HG02798 (cell line): Measurements from ENCODE around the gene TEN1.
"Not testable (repeated sequence)": the region's sequence is repeated elsewhere in the genome, so short reads cannot be mapped to it uniquely, and the experiment has no call there.

Source experiments
- ATAC-seq: cut with Tn5 transposase; IDR thresholded peaks from one replicate; pipeline ENCODE4 v1.9.1; 2021; ENCODE audit warnings: mild to moderate bottlenecking; ENCODE audit not compliant: unreplicated experiment, poor library complexity

TEN1 gene

DNA sequence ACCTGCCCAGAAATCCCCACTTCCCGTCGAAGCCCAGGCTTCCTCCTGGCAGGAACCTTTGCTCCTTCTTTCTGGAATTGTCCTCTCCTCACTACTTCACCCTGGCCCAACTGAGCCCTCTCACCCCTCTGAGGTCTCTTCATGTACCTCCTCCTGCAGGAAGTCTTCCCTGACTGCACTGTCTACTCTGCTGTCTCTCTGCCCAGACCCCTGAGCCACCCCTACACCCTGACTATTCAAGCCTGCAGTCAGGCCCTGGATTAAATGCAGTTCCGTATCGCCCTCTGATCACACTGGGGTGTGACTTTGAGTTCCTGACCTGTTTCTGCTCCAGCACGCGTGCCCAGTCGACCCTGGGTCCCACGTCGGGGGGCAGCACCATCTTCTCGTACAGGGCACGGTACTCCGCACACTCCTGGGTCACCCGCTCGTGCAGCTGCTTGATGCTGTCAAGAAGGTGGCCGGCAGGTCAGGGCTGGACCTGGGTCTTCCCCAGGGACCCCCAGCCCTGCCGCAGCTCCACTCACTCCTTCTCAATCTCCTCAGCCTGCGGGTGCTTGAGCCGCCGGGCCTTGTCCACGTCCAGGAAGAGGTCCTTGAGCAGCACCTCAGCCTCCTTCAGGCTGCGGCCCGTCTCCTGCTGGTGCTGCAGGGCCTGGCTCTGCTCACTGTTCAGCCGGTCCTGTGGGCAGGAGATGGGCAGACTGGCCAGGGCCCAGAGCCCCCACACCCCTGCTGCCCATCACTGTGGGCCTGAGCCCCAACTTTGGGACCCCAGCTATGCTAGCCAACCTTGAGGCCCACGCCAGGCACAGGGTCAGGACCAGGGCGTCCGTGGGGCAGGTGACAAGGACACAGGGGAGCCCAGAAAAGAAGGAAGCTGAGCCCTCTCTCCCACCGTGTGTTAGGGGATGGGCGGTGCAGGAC lies 44.2 kb downstream of the TEN1 start:
- ATAC-seq, result no peak

DNA sequence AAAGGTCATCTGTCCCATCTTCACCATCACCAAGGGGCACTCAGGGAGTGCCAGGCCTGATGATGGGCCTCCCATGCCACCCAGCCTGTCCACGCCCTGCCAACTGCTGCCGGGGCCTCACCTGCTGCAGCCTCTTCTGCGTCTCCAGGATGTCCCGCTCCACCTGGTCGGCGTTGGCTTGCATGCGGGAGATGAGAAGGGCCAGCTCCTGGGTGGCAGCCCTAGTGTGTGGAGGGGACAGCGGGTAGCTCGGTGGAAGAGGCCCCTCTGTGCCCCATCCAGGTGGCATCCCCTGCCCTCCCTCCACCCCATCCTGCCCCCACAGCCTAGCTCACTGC lies 44.8 kb downstream of the TEN1 start:
- ATAC-seq, result no peak

DNA sequence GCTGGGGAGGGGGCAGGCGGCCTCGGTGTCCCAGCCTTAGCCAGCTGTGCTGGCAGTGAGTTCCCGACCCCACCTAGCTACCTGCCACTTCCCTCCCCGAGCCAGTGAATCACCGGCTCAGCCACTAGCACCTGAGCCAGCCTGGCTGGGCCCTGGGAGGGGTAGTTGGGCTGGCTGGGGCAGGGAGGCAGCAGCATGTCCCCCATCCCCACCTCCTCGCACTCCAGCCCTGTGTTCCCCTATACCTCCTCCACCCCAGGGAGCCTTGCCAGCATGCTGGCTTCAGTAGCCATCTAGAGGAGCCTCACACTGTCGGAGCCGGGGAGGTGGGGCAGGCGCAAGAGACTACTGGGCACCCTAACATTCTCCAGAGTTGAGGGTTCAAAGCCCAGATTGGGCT lies 45.3 kb downstream of the TEN1 start:
- ATAC-seq, result no peak

DNA sequence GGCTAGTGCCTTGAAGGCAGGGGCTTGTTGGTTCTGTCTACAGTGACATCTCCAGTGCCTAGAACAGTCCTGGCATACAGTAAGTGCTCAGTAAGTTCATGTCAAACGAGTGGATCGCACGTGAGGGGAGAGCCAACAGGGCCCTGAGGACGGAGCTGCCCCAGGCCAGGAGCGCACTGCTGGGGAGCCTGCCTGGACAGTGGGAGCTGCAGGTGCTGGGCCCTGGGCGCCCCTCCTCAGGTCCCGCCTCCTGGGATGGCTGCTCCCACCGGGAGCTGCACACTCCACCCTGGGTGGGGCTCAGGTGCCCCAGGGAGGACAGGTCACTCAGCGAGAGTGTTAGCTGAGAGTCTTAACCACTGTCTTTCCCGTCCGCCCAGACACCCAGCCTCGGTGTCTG lies 46.3 kb downstream of the TEN1 start:
- ATAC-seq, result no peak

DNA sequence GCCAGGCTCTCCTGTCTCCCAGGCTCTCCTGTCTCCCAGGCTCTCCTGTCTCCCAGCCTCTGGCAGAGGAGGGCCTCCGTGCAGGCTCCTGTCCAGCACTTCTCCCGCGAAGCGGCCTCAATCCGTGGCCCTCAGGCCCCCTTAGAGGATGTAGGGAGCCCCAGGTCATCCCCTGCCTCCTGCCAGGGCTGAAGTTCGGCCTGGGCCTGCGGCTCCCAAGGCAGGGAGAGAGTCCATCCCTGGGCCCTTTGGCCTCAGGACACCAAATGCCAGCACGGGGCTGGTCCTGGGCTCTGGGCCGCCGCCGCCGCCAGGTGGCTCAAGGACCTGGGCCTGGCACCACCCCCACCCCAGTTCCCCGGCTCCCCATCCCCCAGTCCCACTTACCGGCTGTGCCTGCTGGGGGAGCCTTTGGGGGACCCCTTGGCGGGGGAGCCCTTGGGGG lies 47.7 kb downstream of the TEN1 start:
- no peak for ATAC-seq

DNA sequence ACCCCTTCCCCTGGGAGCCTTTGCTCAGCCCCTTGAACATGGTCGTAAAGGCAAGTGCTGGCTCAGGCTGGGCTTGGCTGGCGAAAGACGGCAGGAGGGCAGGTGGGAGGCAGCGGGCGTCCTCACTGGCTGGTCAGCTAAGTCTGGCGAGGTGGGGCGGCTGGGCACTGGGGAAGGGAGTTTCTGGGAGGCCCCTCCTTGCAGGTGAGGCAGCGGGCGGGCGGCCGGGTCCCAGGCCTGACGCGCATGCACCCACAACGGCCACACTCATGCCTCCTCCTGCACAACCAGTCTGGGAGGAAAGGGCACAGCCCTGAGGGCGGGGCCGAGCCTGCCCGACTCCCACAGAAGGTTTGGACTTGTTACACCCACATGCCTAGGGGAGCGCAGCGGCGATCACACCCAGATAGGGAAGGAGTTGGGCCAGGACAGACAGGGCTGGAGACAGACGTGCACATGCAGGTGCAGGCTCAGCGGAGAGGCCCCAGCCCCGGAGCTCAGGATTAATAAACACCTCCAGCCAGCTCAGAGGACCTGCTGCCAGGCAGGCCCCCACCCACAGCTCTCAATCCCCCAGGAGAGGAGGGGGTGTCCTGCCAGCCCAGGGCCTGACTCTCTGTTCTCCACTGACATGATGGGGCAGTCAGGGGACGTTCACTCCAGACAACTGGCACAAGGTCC lies 48.3 kb downstream of the TEN1 start, which contains the start of gene EVPL:
Gene EVPL (minus strand): TSS at position 148 of the 681 bp plus-strand sequence. CDS start 108 bp downstream, at position 40.
- ATAC-seq, result no peak

DNA sequence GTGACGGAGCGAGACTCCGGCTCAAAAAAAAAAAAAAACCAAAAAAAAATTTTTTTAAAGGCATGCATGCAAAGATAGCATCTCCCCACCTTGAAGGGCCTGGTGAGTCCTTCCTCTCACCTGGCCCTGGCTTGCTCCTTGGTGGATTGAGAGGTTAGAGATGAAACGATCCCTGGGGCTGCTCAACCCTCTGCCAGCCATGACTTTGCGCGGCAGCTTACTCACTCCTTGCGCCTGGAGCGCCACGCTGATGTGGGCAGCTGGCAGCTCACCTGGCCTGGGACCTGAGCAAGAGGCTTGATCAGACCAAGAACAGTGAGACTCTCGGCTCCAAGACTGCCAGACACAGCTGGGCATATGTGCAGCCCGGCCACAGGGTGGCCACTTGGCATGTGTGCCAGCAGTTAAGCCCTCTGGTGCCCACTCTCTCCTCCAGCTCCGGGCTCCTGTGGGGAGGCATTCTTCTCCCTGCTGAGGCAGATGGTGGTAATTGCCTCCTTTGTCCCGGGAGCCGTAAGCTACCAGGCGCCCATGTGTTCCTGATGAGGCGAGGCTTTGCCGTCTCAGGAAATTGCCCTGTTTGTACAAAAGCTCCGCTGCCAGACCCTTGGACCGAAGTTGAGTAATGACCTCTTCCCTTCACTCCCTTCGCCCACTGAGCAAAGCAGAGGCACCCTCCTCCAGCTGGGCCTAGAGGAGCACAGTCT lies 53.2 kb downstream of the TEN1 start:
- ATAC-seq, result no peak

DNA sequence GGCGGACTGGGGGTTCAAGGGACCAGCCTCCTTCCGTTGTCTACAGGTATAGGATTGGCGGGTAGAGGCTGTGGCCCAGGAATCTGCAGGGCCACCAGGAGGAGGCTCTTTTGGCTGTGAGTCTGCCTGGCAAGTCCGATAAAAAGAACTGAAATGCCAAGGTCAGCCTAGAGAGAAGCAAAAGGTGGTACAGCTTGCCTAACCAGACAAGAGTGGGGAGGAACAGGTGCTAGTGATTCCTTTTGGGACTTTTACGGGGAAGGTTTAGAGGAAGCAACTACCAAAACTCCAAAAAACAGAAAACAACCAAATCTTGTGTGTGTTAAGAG lies 53.7 kb downstream of the TEN1 start:
- no peak for ATAC-seq

DNA sequence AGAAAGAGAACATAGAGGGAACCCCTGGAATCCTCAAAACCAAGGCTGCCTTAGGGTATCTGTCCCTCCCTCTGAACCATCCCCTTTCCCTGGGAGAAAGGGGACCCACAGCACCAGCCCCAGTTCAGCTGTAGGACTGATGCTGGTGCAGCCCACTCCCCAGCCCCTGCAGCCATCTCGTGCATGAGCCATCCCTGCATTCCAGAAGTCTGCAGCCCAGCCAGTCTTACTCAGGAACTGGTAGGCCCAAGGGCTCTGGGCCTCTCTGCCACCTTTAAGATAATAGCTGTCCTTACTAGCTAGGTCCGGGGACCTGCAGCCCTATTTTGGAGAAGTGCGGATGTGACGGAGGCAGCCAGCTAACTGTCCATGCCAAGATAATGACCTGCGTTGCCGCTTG lies 54.1 kb downstream of the TEN1 start:
- no peak for ATAC-seq

DNA sequence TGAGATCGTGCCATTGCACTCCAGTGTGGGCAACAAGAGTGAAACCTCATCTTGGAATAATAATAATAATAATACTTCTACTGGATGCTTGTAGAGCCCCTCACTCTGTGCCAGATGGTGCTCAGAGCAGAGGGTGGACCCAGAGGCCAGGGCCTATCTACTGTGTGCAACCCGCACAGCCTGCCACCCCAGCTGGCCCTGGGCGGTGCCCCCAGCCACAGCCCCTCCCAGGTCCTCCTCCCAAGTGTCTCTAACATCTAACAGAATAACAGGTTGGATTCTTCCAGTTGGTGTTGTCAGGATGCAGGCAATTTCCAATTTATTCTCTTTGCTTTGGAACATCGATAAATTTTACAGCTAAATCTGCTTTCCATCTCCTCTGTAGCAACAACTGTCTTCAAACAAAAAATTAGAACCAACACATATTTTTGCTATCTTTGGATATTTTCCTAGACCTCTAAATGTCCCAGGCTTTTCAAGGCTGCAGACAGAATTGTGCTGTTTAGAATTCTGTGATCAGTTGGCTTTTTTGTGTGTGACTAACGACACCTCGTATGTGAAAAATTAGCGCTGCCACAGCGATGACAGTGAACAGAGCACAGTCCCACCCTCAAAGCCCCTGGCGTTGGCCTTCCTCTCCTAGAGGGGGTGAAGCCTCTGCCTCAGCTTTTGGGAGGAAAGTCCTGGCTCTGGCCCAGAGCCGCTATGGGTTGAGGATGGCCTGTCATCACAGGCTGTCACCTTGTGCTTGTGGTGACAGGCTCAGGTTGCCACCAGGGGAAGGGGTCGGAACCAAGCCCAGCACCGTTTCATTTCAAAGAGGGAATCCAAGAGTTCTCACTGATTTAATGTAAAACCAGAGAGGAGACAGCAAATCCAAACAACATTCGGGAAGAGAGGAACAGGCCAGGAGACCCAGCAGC lies 55.6 kb downstream of the TEN1 start:
- ATAC-seq, result no peak

DNA sequence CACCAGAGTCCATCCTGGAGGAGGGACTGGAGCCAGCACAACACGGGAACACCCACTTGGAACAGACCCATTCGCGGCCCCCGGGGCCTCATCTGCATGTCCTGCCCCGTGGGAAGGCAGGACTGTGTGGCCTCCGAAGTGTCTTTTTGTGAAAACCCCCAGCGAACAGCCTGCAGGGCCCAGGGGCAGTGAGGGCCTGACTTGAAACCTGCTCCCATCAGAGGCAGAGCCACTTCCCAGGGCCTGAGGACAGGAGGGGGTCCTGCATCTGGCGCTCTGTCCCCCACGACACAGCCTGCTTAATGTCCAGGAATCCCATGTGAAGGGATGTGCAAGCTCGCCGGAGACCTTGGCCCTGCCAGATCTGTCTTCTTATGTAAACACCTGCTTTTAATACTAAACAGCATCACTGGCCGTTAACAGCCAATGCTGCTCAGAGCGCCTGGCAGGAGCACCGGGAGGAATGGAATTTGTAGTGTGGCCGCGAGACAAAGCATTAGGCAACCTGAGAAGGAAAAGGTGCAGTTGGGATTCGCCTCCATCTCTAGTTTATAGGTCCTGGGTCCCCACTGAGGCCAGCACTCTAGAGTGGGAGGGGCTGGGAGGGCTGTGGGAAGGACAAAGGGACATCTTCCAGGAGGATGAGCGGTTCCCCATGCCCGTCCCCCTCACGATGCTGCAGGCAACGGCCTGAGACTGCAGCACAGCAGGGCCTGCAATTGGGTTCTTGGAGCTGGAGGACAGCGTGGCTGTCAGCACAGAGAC lies 57.6 kb downstream of the TEN1 start:
- ATAC-seq, result no peak

DNA sequence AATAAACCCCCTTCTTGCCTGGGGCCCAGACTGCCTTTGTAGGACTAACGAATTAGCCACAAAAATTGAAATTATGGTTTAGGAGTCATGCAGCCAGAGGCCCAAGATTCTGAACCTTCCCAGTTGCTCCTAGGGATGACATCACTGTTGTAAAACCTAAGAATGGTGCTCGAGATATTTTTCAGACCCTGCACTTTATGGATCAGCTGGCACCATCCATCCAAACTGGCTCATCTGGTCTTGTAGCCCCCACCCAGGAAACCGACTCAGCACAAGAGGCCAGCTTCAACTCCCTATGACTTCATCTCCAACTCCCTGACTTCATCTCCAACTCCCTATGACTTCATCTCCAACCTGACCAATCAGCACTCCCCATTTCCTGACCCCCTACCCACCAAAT lies 59.0 kb downstream of the TEN1 start:
- no peak for ATAC-seq

DNA sequence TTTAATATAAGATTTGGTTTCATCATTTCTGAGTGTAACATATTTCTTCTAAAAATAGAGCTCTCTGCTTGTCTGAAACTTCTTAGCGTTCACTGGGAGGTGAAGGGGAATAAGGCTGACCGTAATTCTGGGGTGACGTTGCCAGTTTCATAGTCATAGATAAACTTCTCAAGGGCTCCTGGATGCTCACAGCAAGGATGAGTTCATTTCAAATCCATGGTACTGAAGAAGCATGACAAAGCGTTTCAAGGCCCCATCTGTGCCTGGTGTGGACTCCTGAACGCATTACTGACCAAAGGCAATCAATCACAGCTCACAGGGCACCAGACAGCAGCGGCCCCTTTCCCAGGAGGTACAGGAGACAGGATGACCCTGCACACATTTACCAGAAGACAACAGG lies 60.1 kb downstream of the TEN1 start:
- ATAC-seq, result no peak

DNA sequence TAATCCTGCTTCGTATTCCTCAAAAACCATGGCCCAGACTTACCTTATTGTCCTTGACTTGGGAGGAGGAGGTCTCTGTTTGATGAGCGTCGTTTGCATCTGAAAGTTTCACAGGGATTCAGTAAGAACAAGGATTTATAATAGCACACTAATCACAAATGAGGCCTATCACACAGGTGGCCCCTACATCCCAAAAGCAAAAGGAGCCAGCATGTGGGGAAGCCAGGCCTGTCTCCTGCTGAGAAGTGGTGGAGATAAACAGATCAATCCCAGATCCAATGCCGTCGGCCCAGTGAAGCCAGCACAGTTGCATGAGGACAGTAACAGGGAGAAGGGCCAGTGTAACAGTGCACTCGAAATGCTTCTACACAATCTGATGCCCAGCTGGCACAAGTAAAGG lies 61.3 kb downstream of the TEN1 start:
- no peak for ATAC-seq

DNA sequence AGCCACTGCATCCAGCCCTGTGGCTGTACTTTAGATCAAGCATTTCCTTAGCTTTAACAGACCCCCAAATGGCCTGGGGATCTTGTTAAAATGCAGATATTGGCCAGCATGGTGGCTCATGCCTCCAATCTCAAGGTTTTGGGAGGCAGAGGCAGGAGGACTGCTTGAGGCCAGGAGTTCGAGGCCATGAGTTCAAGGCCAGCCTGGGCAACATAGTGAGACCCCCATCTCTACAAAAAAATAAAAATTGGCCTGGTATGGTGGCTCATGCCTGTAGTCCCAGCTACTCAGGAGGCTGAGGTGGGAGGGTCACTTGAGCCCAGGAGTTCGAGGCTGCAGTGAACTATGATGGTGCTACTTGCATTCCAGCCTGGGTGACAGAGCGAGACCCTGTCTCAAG lies 63.8 kb downstream of the TEN1 start:
- not testable (repeated sequence) for ATAC-seq

DNA sequence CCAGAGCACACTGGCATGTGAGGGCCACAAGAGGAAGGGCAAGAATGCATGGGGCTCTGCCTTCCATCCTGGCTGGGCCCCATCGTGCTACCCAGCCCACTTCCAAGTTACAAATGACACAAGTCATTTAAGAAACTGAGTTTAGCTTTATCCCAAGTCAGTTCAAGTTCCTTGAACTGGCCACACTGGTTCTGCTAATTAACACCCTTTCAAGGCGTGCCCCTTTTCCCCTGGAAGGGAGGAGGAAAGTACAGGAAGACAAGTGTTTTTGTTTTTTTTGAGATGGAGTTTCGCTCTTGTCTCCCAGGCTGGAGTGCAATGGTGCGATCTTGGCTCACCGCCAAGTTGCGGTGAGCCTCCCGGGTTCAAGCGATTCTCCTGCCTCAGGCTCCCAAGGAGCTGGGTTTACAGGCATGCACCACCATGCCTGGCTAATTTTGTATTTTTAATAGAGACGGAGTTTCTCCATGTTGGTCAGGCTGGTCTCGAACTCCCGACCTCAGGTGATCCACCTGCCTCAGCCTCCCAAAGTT lies 65.5 kb downstream of the TEN1 start:
- not testable (repeated sequence) for ATAC-seq

DNA sequence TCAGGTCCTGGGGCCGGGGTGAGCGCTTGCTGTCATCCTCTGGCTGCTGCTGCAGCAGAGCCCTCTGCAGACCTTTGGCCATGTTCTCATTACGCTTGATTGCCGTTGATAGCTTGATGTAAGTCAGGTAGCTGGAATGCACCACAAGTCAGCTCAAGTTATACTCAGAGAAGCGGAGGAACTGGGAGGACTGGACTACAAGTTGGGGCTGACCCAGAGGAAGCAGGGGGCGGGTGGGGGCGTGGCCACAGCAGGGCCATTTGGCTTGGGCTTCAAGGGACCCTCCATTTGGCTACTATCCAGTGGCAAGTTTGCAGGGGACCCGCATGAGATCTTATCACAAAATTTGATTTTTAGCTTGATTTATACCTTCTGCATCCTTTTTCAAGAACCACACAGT lies 67.0 kb downstream of the TEN1 start:
- no peak for ATAC-seq

DNA sequence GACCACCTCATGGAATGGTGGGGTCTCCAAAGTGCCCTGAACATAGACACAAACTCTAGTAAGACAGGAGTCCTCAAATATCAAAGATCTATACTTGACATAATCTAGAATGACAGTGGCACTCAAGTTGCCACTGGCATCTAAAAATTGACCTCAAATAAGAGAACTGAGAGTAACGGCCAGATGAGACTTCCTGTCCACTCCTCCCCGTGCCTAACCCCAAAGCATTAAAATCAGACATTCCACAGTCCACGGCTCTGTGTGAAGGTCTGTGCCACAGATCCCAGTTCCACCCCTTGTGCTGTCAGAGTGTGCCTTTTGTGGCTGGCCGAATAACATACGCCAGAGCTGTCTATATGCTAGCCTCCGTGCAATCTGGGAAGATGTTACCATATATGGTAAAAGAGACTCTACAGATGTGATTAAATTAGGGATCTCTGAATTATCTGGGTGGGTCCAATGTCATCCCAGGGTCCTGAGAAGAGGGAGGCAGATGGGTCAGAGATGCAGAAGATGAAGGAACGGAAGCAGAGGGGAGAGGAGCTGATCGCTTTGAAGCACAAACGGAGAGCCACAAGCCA lies 69.1 kb downstream of the TEN1 start:
- no peak for ATAC-seq

DNA sequence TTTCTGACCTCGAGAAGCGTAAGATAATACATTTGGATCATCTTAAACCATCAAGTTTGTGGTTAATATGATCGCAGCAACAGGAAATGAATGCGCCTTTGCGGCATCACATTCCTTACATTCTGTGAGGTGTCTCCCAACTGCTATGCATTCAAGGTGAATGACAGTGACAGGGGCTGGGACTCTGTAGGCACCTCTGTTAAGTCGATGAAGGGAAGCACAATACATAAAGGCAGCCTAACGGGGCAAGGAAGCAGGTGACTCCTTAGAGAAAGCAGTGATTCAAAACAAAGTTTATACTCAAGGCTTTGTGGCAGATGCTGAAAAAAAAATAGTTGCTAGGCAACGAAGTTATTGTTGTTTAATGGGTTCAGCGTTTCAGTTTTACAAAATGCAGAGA lies 69.7 kb downstream of the TEN1 start:
- no peak for ATAC-seq
